ENCODE results near the gene TREML2.

GRCh38 chr6:41179163-41179562 lies 21.8 kb downstream of the TREML2 start:
- TF ChIP-seq JUND (IDR thresholded peaks at IDR 0.05) (no peak), YY1 (IDR thresholded peaks at IDR 0.05; ENCODE audit: low read depth) (no peak), CHD2 (IDR thresholded peaks at IDR 0.05; ENCODE audit: low read length, partially characterized antibody) (no peak), MEF2A (IDR thresholded peaks at IDR 0.05; ENCODE audit: borderline replicate concordance, low read depth) (no peak), NFIC (IDR thresholded peaks at IDR 0.05; ENCODE audit: borderline replicate concordance) (no peak), TAF1 (IDR thresholded peaks at IDR 0.05; ENCODE audit: borderline replicate concordance, low read depth, low read length) (no peak), GATA2 (CRISPR knock-in tag; IDR thresholded peaks at IDR 0.05) (no peak), REST (IDR thresholded peaks at IDR 0.05; ENCODE audit: low read depth, low read length) (no peak), EZH2phosphoT487 (IDR thresholded peaks at IDR 0.05; ENCODE audit: borderline replicate concordance, low read depth) (no peak), FOXJ3 (CRISPR knock-in tag; IDR thresholded peaks at IDR 0.05) (no peak), EP300 (IDR thresholded peaks at IDR 0.05; ENCODE audit: borderline replicate concordance in 1 of 2, low read depth in 1 of 2, low read length in 1 of 2) (no peak), POLR2AphosphoS5 (IDR thresholded peaks at IDR 0.05; ENCODE audit: low read depth, low read length) (no peak)
- TF ChIP-seq, protein P1, sequence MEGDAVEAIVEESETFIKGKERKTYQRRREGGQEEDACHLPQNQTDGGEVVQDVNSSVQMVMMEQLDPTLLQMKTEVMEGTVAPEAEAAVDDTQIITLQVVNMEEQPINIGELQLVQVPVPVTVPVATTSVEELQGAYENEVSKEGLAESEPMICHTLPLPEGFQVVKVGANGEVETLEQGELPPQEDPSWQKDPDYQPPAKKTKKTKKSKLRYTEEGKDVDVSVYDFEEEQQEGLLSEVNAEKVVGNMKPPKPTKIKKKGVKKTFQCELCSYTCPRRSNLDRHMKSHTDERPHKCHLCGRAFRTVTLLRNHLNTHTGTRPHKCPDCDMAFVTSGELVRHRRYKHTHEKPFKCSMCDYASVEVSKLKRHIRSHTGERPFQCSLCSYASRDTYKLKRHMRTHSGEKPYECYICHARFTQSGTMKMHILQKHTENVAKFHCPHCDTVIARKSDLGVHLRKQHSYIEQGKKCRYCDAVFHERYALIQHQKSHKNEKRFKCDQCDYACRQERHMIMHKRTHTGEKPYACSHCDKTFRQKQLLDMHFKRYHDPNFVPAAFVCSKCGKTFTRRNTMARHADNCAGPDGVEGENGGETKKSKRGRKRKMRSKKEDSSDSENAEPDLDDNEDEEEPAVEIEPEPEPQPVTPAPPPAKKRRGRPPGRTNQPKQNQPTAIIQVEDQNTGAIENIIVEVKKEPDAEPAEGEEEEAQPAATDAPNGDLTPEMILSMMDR (IDR thresholded peaks at IDR 0.05) = no peak
- TF ChIP-seq, protein P2, sequence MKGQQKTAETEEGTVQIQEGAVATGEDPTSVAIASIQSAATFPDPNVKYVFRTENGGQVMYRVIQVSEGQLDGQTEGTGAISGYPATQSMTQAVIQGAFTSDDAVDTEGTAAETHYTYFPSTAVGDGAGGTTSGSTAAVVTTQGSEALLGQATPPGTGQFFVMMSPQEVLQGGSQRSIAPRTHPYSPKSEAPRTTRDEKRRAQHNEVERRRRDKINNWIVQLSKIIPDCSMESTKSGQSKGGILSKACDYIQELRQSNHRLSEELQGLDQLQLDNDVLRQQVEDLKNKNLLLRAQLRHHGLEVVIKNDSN (IDR thresholded peaks at IDR 0.05; ENCODE audit: borderline replicate concordance, low read depth) = no peak
